IMR-90 (cell line): ENCODE data around the gene PAGE5. TPM values are rescaled to one million over a fixed set of nuclear protein-coding genes. Genes with fewer than 3 reads are reported as not detected.

ENCODE experiments used
- ATAC-seq: fragments of 200-7000 bp; cut with Tn5 transposase; 2 replicates; pipeline ENCODE4 v1.9.1; 2020; ENCODE audit warnings: low read depth, mild to moderate bottlenecking, moderate library complexity
- BruUV-seq: library from RNA; stranded (reverse); fragments of 400-500 nt; replicated peaks from 2 replicates; lab custom pipeline; 2021; lab: Mats Ljungman, UMichigan
- CTCF ChIA-PET: fragments of 300-600 bp; formaldehyde crosslinking; extraction: SDS; loops from one replicate; lab custom pipeline; 2021; ENCODE audit warnings: antibody characterized with exemption; lab: Yijun Ruan, JAX
- POLR2A ChIA-PET: fragments of 300-600 bp; sonication (Branson Sonifier 250); formaldehyde crosslinking; loops from one replicate; lab custom pipeline; 2022; ENCODE audit warnings: antibody characterized with exemption; ENCODE audit not compliant: unreplicated experiment; lab: Charles Lee
- DNase-seq: peaks from one replicate; pipeline ENCODE4 v3.0.0; 2013
- H2AFZ ChIP-seq: replicated peaks from 2 replicates; pipeline ENCODE3; 2013; ENCODE audit warnings: low read length, mild to moderate bottlenecking; ENCODE audit not compliant: poor library complexity
- H2AK5ac ChIP-seq: 2 replicates; pipeline ENCODE4 v1.6.1; 2013; ENCODE audit warnings: low read depth, low read length, inconsistent platforms
- H2AK9ac ChIP-seq: replicated peaks from 2 replicates; pipeline ENCODE3; 2013; ENCODE audit warnings: mild to moderate bottlenecking, low read depth, low read length, moderate library complexity; ENCODE audit not compliant: poor library complexity
- H2BK120ac ChIP-seq: 2 replicates; pipeline ENCODE4 v1.6.1; 2013; ENCODE audit warnings: low read depth, low read length, inconsistent platforms
- H2BK15ac ChIP-seq: 3 replicates; pipeline ENCODE4 v1.6.1; 2013; ENCODE audit warnings: low read depth, low read length, inconsistent platforms
- H2BK20ac ChIP-seq: 2 replicates; pipeline ENCODE4 v1.6.1; 2013; ENCODE audit warnings: low read depth, mild to moderate bottlenecking, inconsistent platforms, low read length, moderate library complexity
- H2BK5ac ChIP-seq: 2 replicates; pipeline ENCODE4 v1.6.1; 2013; ENCODE audit warnings: mild to moderate bottlenecking, low read depth, low read length, inconsistent platforms; ENCODE audit not compliant: poor library complexity, severe bottlenecking
- H3K14ac ChIP-seq: replicated peaks from 2 replicates; pipeline ENCODE4 v1.6.1; 2013; ENCODE audit warnings: low read depth, low read length, inconsistent platforms
- H3K18ac ChIP-seq: 2 replicates; pipeline ENCODE4 v1.6.1; 2013; ENCODE audit warnings: low read depth, low read length, control low read depth
- H3K23ac ChIP-seq: 2 replicates; pipeline ENCODE4 v1.6.1; 2013; ENCODE audit warnings: low read depth, low read length, inconsistent platforms
- H3K27ac ChIP-seq: 2 replicates; pipeline ENCODE4 v1.5.1; 2013; ENCODE audit warnings: mild to moderate bottlenecking, control low read depth, low read length; ENCODE audit not compliant: insufficient read depth
- H3K27me3 ChIP-seq: 2 replicates; pipeline ENCODE4 v1.6.1; 2013; ENCODE audit warnings: low read length; ENCODE audit not compliant: control insufficient read depth, insufficient read depth
- H3K36me3 ChIP-seq: 2 replicates; pipeline ENCODE4 v1.6.1; 2013; ENCODE audit warnings: low read length, mixed read lengths; ENCODE audit not compliant: control insufficient read depth, insufficient read depth
- H3K4ac ChIP-seq: 2 replicates; pipeline ENCODE4 v1.6.1; 2013; ENCODE audit warnings: low read depth, low read length, inconsistent platforms
- H3K4me1 ChIP-seq: 2 replicates; pipeline ENCODE4 v1.6.1; 2013; ENCODE audit warnings: low read length, mixed read lengths; ENCODE audit not compliant: control insufficient read depth, insufficient read depth
- H3K4me2 ChIP-seq: 2 replicates; pipeline ENCODE4 v1.6.1; 2013; ENCODE audit warnings: low read depth, mild to moderate bottlenecking, control low read depth, low read length, moderate library complexity
- H3K4me3 ChIP-seq: 2 replicates; pipeline ENCODE4 v1.5.1; 2013; ENCODE audit warnings: low read depth, mild to moderate bottlenecking, control low read depth, low read length, moderate library complexity; ENCODE audit not compliant: insufficient read depth
- H3K56ac ChIP-seq: 2 replicates; pipeline ENCODE4 v1.6.1; 2013; ENCODE audit warnings: low read length, inconsistent platforms; ENCODE audit not compliant: insufficient read depth; ENCODE audit errors: extremely low read depth
- H3K79me1 ChIP-seq, 2 experiments: 2 replicates each; pipeline ENCODE4 v1.6.1; 2013; ENCODE audit warnings: low read length in 2 of 2, inconsistent platforms in 1 of 2, low read depth in 1 of 2
- H3K9ac ChIP-seq: 2 replicates; pipeline ENCODE4 v1.6.1; 2013; ENCODE audit warnings: low read depth, low read length, control low read depth
- H3K9me1 ChIP-seq: 2 replicates; pipeline ENCODE4 v1.6.1; 2013; ENCODE audit warnings: low read length, inconsistent platforms; ENCODE audit not compliant: insufficient read depth
- H3K9me3 ChIP-seq: 2 replicates; pipeline ENCODE4 v1.6.1; 2013; ENCODE audit warnings: low read length; ENCODE audit not compliant: control insufficient read depth, insufficient read depth
- H4K20me1 ChIP-seq: 2 replicates; pipeline ENCODE4 v1.6.1; 2013; ENCODE audit warnings: low read length, inconsistent platforms; ENCODE audit not compliant: insufficient read depth
- H4K5ac ChIP-seq: 2 replicates; pipeline ENCODE4 v1.6.1; 2013; ENCODE audit warnings: mild to moderate bottlenecking, low read depth, low read length, control low read depth
- H4K8ac ChIP-seq, 2 experiments: 2 replicates each; pipeline ENCODE4 v1.6.1; 2013; ENCODE audit warnings: low read depth in 2 of 2, low read length in 2 of 2, control low read depth in 1 of 2, inconsistent platforms in 1 of 2
- H4K91ac ChIP-seq: 2 replicates; pipeline ENCODE4 v1.6.1; 2013; ENCODE audit warnings: low read depth, low read length, inconsistent platforms; ENCODE audit not compliant: insufficient read depth
- MAFK ChIP-seq: IDR thresholded peaks from 2 replicates; pipeline ENCODE4 v1.6.1; 2012; ENCODE audit warnings: low read depth, low read length, improper control_type of control experiment
- SMC3 ChIP-seq: fragments of 150-350 bp; IDR thresholded peaks from 2 replicates; pipeline ENCODE4 v1.6.1; 2016; ENCODE audit warnings: low read depth, mild to moderate bottlenecking, antibody characterized with exemption, low read length, moderate library complexity
- dilution Hi-C: fragments of 300-500 bp; cut with HindIII; formaldehyde crosslinking; loops from one replicate; pipeline ENCODE4 v1.14.3; 2018; ENCODE audit warnings: low sequenced_read_pairs; ENCODE audit not compliant: unreplicated experiment
- in situ Hi-C: fragments of 300-500 bp; cut with MboI; formaldehyde crosslinking; loops from 3 replicates; pipeline ENCODE4 v1.14.3; 2019; ENCODE audit warnings: low sequenced_read_pairs, inconsistent platforms, mixed read lengths
- intact Hi-C: fragments of 100-400 bp; cut with micrococcal nuclease; formaldehyde crosslinking; loops from 2 replicates; pipeline ENCODE4 v1.10.0; 2022
- polyA plus RNA-seq, 3 experiments: library from polyadenylated mRNA; depleted of rRNA; stranded (reverse); fragments of >200 nt; gene quantifications; 2 replicates each; pipeline ENCODE4 v1.2.3, GENCODE V29; 2012; ENCODE audit warnings: low replicate concordance in 1 of 3
- total RNA-seq: library from RNA; depleted of rRNA; stranded (reverse); fragments of >200 nt; gene quantifications from 2 replicates; pipeline ENCODE4 v1.2.3, GENCODE V29; 2012

The PAGE5 gene
- total and polyA plus RNA-seq, 2 of the 4 experiments (the other 2 are of a cell fraction): not detected

GRCh38 chrX:55253528-55253927, 33.4 kb downstream of the PAGE5 start:
- intact Hi-C loops (no loop called here), in situ Hi-C loops (no loop called here), dilution Hi-C loops (no loop called here)
- H3K9ac ChIP-seq: no peak overlapping the region
- no TSS peak for BruUV-seq
- H3K14ac ChIP-seq: no peak overlapping the region
- no peak overlapping the region for H4K91ac ChIP-seq
- no peak overlapping the region for H3K4ac ChIP-seq
- H3K4me3 ChIP-seq: no peak overlapping the region
- no peak for ATAC-seq
- no peaks in the 10 kb centered on the region for H3K27me3 ChIP-seq
- H3K36me3 ChIP-seq: no peaks in the 10 kb centered on the region
- H3K27ac ChIP-seq: no peak overlapping the region
- no peak overlapping the region for H3K23ac ChIP-seq
- no peak for DNase-seq
- no peak overlapping the region for H2BK15ac ChIP-seq
- no peak overlapping the region for H4K8ac ChIP-seq
- no peak overlapping the region for H2BK5ac ChIP-seq
- no peaks in the 10 kb centered on the region for H3K4me1 ChIP-seq
- no peaks in the 10 kb centered on the region for H3K79me1 ChIP-seq
- H3K56ac ChIP-seq: no peak overlapping the region
- H4K5ac ChIP-seq: no peak overlapping the region
- no peaks in the 10 kb centered on the region for H4K20me1 ChIP-seq
- ChIA-PET CTCF (no interaction called here), POLR2A (no interaction called here)
- no peaks in the 10 kb centered on the region for H3K9me3 ChIP-seq
- no peak overlapping the region for H2BK120ac ChIP-seq
- H2BK20ac ChIP-seq: no peak overlapping the region
- TF ChIP-seq MAFK (peak; percentile 61), SMC3 (no peak)
- H3K4me2 ChIP-seq: no peak overlapping the region
- H3K18ac ChIP-seq: no peak overlapping the region
- H2AK9ac ChIP-seq: no peak overlapping the region
- H2AK5ac ChIP-seq: no peak overlapping the region
- H2AFZ ChIP-seq: no peak overlapping the region
- H3K9me1 ChIP-seq: no peaks in the 10 kb centered on the region
